OCI-LY7 (cell line): ENCODE data around the gene VMO1. TPM values are rescaled to one million over a fixed set of nuclear protein-coding genes. Genes with fewer than 3 reads are reported as not detected.

Experiments
- BruUV-seq: library from RNA; stranded (reverse); fragments of 400-500 nt; replicated peaks from 2 replicates; lab custom pipeline; 2021; lab: Mats Ljungman, UMichigan
- CTCF ChIA-PET: fragments of 300-600 bp; sonication (Branson Sonifier 250); formaldehyde crosslinking; loops from one replicate; lab custom pipeline; 2022; ENCODE audit warnings: antibody characterized with exemption; ENCODE audit not compliant: unreplicated experiment; lab: Charles Lee
- POLR2A ChIA-PET: fragments of 300-600 bp; sonication (Branson Sonifier 250); formaldehyde crosslinking; loops from one replicate; lab custom pipeline; 2022; ENCODE audit warnings: antibody characterized with exemption; lab: Charles Lee
- DNase-seq: peaks from one replicate; pipeline ENCODE4 v3.0.0-alpha.2; 2015; ENCODE audit warnings: low spot score
- H2AFZ ChIP-seq: fragments of 200-600 bp; sonication (generic), shearing (Covaris generic); 2 replicates; pipeline ENCODE4 v1.6.1; 2014; ENCODE audit warnings: mild to moderate bottlenecking, antibody characterized with exemption, low read length, moderate library complexity
- H3K27ac ChIP-seq: fragments of 200-600 bp; sonication (generic); 2 replicates; pipeline ENCODE4 v1.5.1; 2014; ENCODE audit warnings: mixed run types, low read depth, mild to moderate bottlenecking, moderate library complexity, low read length, inconsistent platforms; ENCODE audit not compliant: poor library complexity, severe bottlenecking
- H3K36me3 ChIP-seq: fragments of 200-600 bp; sonication (generic); 2 replicates; pipeline ENCODE4 v1.6.1; 2014; ENCODE audit warnings: mild to moderate bottlenecking, antibody characterized with exemption, low read length, moderate library complexity, mixed read lengths; ENCODE audit not compliant: insufficient read depth
- H3K4me1 ChIP-seq: fragments of 200-600 bp; sonication (generic); 2 replicates; pipeline ENCODE4 v1.5.1; 2014; ENCODE audit warnings: mild to moderate bottlenecking, low read length; ENCODE audit not compliant: insufficient read depth, poor library complexity, severe bottlenecking
- H3K4me2 ChIP-seq: fragments of 200-600 bp; sonication (generic); 2 replicates; pipeline ENCODE4 v1.6.1; 2014; ENCODE audit warnings: mild to moderate bottlenecking, low read length
- H3K4me3 ChIP-seq: fragments of 200-600 bp; sonication (generic); 2 replicates; pipeline ENCODE4 v1.5.1; 2014; ENCODE audit warnings: mild to moderate bottlenecking, low read depth, low read length; ENCODE audit not compliant: poor library complexity, severe bottlenecking
- H3K79me2 ChIP-seq: fragments of 200-600 bp; sonication (generic); 2 replicates; pipeline ENCODE4 v1.6.1; 2016; ENCODE audit warnings: low read depth, mild to moderate bottlenecking, low read length, moderate library complexity, mixed read lengths; ENCODE audit not compliant: insufficient read depth
- H3K9me2 ChIP-seq: fragments of 200-600 bp; sonication (generic); 2 replicates; pipeline ENCODE4 v1.6.1; 2016; ENCODE audit warnings: mild to moderate bottlenecking, low read length, mixed read lengths; ENCODE audit not compliant: insufficient read depth
- H3K9me3 ChIP-seq: fragments of 200-600 bp; sonication (generic); 2 replicates; pipeline ENCODE4 v1.6.1; 2014; ENCODE audit warnings: mild to moderate bottlenecking, mixed run types, low read length, mixed read lengths
- H4K20me1 ChIP-seq: fragments of 200-600 bp; sonication (generic); 2 replicates; pipeline ENCODE4 v1.6.1; 2014; ENCODE audit warnings: mild to moderate bottlenecking, antibody characterized with exemption, low read length, moderate library complexity, mixed read lengths; ENCODE audit not compliant: insufficient read depth
- EZH2phosphoT487 ChIP-seq: fragments of 200-600 bp; sonication (generic); IDR thresholded peaks from 2 replicates; pipeline ENCODE4 v1.6.1; 2018; ENCODE audit warnings: low read depth, borderline replicate concordance, mild to moderate bottlenecking, mixed run types, antibody characterized with exemption, low read length, moderate library complexity, mixed read lengths
- intact Hi-C: fragments of 100-400 bp; cut with micrococcal nuclease; formaldehyde crosslinking; loops from one replicate; pipeline ENCODE4 v1.10.0; 2022; ENCODE audit not compliant: unreplicated experiment
- total RNA-seq, 2 experiments: library from RNA; depleted of rRNA in 1 of 2; stranded (reverse); fragments of >200 nt in 1 of 2; shearing (Covaris generic) in 1 of 2; gene quantifications; 2 replicates each; pipeline ENCODE4 v1.2.3, GENCODE V29; 2014 to 2022
- TF ChIP-seq, protein P1 (sequence below): fragments of 200-600 bp; sonication (generic); conservative IDR thresholded peaks from 2 replicates; pipeline ENCODE4 v1.5.1; 2014; ENCODE audit warnings: mild to moderate bottlenecking, antibody characterized with exemption, low read length, moderate library complexity, mixed read lengths

VMO1 gene
- total RNA-seq, 2 experiments from 2014 or later: not detected

DNA sequence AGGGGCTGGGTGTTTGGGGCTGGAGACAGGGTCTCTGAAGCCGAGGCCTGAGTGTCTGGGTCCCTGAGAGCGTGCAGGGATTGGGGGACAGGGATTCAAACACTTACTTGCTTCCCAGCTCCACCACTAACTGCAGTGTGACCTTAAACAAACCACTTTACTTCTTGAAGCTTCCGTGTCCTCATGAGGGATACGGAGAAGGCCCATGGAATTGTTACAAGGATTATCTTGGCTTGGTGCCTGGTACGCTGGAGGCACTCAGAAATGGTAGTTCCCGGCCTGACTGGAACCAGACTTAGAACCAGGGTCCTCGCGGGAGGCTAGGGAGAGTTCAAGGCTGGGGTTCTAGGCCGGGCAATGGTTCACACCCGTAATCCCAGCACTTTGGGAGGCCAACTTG, 43.5 kb downstream of the VMO1 start:
- no peaks in the 10 kb centered on the region for H4K20me1 ChIP-seq
- intact Hi-C loops: no loop called here
- H3K4me1 ChIP-seq: peaks cover 6% of the 10 kb centered on the region
- H3K4me2 ChIP-seq: no peak overlapping the region
- no peak overlapping the region for H3K27ac ChIP-seq
- H2AFZ ChIP-seq: no peak overlapping the region
- no peaks in the 10 kb centered on the region for H3K9me2 ChIP-seq
- CTCF ChIA-PET: no interaction called here
- H3K9me3 ChIP-seq: no peaks in the 10 kb centered on the region
- no peaks in the 10 kb centered on the region for H3K79me2 ChIP-seq
- no peaks in the 10 kb centered on the region for H3K36me3 ChIP-seq
- TF ChIP-seq, protein P1, sequence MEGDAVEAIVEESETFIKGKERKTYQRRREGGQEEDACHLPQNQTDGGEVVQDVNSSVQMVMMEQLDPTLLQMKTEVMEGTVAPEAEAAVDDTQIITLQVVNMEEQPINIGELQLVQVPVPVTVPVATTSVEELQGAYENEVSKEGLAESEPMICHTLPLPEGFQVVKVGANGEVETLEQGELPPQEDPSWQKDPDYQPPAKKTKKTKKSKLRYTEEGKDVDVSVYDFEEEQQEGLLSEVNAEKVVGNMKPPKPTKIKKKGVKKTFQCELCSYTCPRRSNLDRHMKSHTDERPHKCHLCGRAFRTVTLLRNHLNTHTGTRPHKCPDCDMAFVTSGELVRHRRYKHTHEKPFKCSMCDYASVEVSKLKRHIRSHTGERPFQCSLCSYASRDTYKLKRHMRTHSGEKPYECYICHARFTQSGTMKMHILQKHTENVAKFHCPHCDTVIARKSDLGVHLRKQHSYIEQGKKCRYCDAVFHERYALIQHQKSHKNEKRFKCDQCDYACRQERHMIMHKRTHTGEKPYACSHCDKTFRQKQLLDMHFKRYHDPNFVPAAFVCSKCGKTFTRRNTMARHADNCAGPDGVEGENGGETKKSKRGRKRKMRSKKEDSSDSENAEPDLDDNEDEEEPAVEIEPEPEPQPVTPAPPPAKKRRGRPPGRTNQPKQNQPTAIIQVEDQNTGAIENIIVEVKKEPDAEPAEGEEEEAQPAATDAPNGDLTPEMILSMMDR: no peak
- TF ChIP-seq EZH2phosphoT487: no peak
- BruUV-seq: no TSS peak
- no peak overlapping the region for H3K4me3 ChIP-seq
- DNase-seq: no peak
- POLR2A ChIA-PET: no interaction called here

DNA sequence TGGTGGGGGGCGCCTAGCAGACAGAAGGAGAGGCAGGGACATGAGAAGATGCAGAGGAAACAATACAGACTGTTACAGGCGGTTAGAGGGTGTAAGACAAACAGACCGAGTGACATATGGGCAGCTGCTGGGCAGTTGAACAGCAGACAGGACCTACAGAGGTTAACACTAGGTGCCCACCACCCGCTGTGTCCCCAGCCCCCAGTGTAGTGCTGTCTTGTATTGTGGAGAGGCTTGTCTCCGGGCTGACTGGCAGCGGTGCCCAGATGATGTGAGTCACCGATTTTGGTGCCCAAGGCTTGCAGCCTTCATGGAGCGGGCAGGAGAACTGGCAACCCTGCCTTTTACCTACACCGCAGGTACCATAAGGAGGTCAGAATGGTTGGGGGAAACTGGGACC, 44.0 kb downstream of the VMO1 start:
- BruUV-seq: no TSS peak
- Histone ChIP-seq H3K4me1 (peaks cover 6% of the 10 kb centered on the region), H3K9me2 (no peaks in the 10 kb centered on the region), H2AFZ (no peak overlapping the region), H3K79me2 (no peaks in the 10 kb centered on the region), H3K36me3 (no peaks in the 10 kb centered on the region), H3K4me2 (no peak overlapping the region), H4K20me1 (no peaks in the 10 kb centered on the region), H3K9me3 (no peaks in the 10 kb centered on the region), H3K27ac (no peak overlapping the region), H3K4me3 (no peak overlapping the region)
- intact Hi-C loops: no loop called here
- DNase-seq: no peak
- TF ChIP-seq EZH2phosphoT487: no peak
- TF ChIP-seq, protein P1: no peak
- ChIA-PET POLR2A (no interaction called here), CTCF (no interaction called here)

DNA sequence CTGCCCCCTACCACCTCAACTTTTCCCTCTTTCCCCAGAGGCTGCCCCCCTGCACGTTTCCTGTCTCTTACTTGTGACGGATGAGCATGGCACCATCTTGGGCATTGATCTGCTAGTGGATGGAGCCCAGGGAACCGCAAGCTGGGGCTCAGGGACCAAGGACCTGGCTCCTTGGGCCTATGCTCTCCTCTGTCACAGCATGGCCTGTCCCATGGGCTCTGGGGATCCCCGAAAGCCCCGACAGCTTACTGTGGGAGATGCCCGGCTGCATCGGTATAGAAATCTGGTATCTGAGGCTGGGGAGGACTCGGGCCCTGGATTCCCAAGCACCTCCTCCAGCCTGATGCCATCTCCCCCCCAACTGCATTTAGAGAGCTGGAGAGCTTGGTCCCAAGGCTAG, 44.6 kb downstream of the VMO1 start:
- intact Hi-C loops: no loop called here
- H3K4me2 ChIP-seq: no peak overlapping the region
- no peak overlapping the region for H3K4me3 ChIP-seq
- no peak for DNase-seq
- peaks cover 6% of the 10 kb centered on the region for H3K4me1 ChIP-seq
- H3K9me2 ChIP-seq: no peaks in the 10 kb centered on the region
- CTCF ChIA-PET: no interaction called here
- H3K9me3 ChIP-seq: no peaks in the 10 kb centered on the region
- no peak for TF ChIP-seq EZH2phosphoT487
- TF ChIP-seq, protein P1: no peak
- H3K27ac ChIP-seq: no peak overlapping the region
- POLR2A ChIA-PET: no interaction called here
- no peaks in the 10 kb centered on the region for H3K36me3 ChIP-seq
- H4K20me1 ChIP-seq: no peaks in the 10 kb centered on the region
- H2AFZ ChIP-seq: no peak overlapping the region
- BruUV-seq: no TSS peak
- H3K79me2 ChIP-seq: no peaks in the 10 kb centered on the region
